Measurements from ENCODE around the gene AFG1L. TPM values are rescaled to one million over a fixed set of nuclear protein-coding genes. Genes with fewer than 3 reads are reported as not detected.

The AFG1L gene
- total RNA-seq, 1 experiment from 2014 or later = 7.9 TPM

DNA sequence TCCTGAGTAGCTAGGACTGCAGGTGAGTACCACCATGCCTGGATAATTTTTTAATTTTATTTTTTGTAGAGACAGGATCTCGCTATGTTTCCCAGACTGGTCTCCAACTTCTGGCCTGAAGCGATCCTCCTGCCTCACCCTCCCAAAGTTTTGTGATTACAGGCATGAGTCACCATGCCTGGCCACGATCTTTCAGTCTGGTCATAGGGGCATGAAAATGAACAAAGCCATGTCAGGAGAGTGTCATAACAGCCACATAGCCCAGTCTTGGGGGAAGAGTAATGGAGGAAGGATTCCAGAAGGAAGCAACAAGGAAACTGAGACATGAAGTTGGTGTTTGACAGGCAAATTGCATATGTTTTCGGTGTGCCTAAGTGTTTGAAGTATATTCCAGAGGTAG lies 17.0 kb upstream of the AFG1L start:
- H3K4me3 Mint-ChIP-seq = no peak overlapping the region
- ChIA-PET CTCF (no interaction called here), POLR2A (no interaction called here)
- no peak overlapping the region for H3K27ac Mint-ChIP-seq
- peaks cover 11% of the 10 kb centered on the region for H3K4me1 Mint-ChIP-seq
- no peaks in the 10 kb centered on the region for H3K9me3 Mint-ChIP-seq
- H3K36me3 Mint-ChIP-seq = no peaks in the 10 kb centered on the region
- DNase-seq (ENCODE audit: low spot score) (no peak), ATAC-seq (no peak)
- no peaks in the 10 kb centered on the region for H3K27me3 Mint-ChIP-seq (ENCODE audit: low read depth)
- TF ChIP-seq JAZF1 (CRISPR knock-in tag; IDR thresholded peaks at IDR 0.05) = no peak
- TF ChIP-seq, protein P1, sequence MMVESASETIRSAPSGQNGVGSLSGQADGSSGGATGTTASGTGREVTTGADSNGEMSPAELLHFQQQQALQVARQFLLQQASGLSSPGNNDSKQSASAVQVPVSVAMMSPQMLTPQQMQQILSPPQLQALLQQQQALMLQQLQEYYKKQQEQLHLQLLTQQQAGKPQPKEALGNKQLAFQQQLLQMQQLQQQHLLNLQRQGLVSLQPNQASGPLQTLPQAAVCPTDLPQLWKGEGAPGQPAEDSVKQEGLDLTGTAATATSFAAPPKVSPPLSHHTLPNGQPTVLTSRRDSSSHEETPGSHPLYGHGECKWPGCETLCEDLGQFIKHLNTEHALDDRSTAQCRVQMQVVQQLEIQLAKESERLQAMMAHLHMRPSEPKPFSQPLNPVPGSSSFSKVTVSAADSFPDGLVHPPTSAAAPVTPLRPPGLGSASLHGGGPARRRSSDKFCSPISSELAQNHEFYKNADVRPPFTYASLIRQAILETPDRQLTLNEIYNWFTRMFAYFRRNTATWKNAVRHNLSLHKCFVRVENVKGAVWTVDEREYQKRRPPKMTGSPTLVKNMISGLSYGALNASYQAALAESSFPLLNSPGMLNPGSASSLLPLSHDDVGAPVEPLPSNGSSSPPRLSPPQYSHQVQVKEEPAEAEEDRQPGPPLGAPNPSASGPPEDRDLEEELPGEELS (CRISPR knock-in tag; IDR thresholded peaks at IDR 0.05) = no peak
- TF ChIP-seq HMGA2 (CRISPR knock-in tag; IDR thresholded peaks at IDR 0.05) = no peak

DNA sequence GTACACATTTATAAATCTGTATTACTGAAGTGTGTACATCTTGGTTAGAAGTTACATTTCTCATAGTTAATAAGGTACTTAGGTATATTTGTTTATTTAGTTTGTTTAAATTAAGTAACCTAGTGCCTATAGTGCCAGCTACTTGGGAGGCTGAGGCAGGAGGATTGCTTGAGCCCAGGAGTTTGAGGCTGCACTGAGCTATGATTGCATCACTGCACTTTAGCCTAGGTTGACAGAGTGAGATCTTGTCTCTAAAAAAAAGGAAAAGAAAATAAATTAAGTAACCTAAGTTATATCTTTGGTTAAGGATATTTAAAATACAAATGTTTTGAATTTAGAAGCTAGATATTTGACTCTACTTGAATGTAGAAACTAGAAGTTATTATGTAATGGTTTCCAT lies 9.5 kb upstream of the AFG1L start:
- DNase-seq (ENCODE audit: low spot score) (no peak), ATAC-seq (no peak)
- Mint-ChIP-seq H3K27ac (no peak overlapping the region), H3K9me3 (no peaks in the 10 kb centered on the region), H3K4me3 (no peak overlapping the region), H3K4me1 (peaks cover 2% of the 10 kb centered on the region), H3K27me3 (ENCODE audit: low read depth) (no peaks in the 10 kb centered on the region; the same call in 1 of the 2 replicates), H3K36me3 (no peaks in the 10 kb centered on the region)
- TF ChIP-seq, protein P1 (CRISPR knock-in tag; IDR thresholded peaks at IDR 0.05) = no peak
- TF ChIP-seq, protein P2, sequence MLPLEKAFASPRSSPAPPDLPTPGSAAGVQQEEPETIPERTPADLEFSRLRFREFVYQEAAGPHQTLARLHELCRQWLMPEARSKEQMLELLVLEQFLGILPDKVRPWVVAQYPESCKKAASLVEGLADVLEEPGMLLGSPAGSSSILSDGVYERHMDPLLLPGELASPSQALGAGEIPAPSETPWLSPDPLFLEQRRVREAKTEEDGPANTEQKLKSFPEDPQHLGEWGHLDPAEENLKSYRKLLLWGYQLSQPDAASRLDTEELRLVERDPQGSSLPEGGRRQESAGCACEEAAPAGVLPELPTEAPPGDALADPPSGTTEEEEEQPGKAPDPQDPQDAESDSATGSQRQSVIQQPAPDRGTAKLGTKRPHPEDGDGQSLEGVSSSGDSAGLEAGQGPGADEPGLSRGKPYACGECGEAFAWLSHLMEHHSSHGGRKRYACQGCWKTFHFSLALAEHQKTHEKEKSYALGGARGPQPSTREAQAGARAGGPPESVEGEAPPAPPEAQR (CRISPR knock-in tag; IDR thresholded peaks at IDR 0.05) = no peak
- TF ChIP-seq ZNF423 (CRISPR knock-in tag; IDR thresholded peaks at IDR 0.05) (no peak), SMAD4 (CRISPR knock-in tag; IDR thresholded peaks at IDR 0.05) (no peak), HMGA2 (CRISPR knock-in tag; IDR thresholded peaks at IDR 0.05) (no peak), GABPB1 (CRISPR knock-in tag; IDR thresholded peaks at IDR 0.05) (no peak), TCF7 (CRISPR knock-in tag; IDR thresholded peaks at IDR 0.05; ENCODE audit: low read depth) (no peak), IRF2 (CRISPR knock-in tag; IDR thresholded peaks at IDR 0.05; ENCODE audit: borderline replicate concordance, low read depth) (no peak)
- TF ChIP-seq, protein P3, sequence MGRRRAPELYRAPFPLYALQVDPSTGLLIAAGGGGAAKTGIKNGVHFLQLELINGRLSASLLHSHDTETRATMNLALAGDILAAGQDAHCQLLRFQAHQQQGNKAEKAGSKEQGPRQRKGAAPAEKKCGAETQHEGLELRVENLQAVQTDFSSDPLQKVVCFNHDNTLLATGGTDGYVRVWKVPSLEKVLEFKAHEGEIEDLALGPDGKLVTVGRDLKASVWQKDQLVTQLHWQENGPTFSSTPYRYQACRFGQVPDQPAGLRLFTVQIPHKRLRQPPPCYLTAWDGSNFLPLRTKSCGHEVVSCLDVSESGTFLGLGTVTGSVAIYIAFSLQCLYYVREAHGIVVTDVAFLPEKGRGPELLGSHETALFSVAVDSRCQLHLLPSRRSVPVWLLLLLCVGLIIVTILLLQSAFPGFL (CRISPR knock-in tag; IDR thresholded peaks at IDR 0.05; ENCODE audit: borderline replicate concordance) = no peak
- CTCF ChIA-PET = no interaction called here
- POLR2A ChIA-PET = no interaction called here

DNA sequence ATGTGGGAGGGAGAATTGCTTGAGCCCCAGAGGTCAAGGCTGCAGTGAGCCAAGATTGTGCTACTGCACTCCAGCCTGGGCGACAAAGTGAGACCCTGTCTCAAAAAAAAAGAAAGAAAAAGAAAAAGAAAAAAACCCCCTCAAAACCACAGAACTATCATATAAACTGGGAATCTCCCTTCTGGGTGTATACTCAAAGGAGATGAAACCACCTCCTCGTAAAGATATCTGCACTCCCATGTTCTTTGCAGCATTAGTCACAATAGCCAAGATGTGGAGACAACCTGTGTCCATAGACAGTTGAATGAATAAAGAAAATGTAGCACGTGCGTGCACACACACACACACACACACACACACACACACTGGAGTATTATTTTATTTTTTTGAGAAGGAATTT lies 8.5 kb upstream of the AFG1L start:
- H3K9me3 Mint-ChIP-seq = no peaks in the 10 kb centered on the region
- CTCF ChIA-PET = no interaction called here
- TF ChIP-seq ELF4 (CRISPR knock-in tag; IDR thresholded peaks at IDR 0.05; ENCODE audit: low read depth) = no peak
- ATAC-seq (no peak), DNase-seq (ENCODE audit: low spot score) (no peak)
- no peak overlapping the region for H3K4me3 Mint-ChIP-seq
- no peak overlapping the region for H3K27ac Mint-ChIP-seq
- no peaks in the 10 kb centered on the region; the same call in 1 of the 2 replicates for H3K27me3 Mint-ChIP-seq (ENCODE audit: low read depth)
- H3K4me1 Mint-ChIP-seq = no peaks in the 10 kb centered on the region
- POLR2A ChIA-PET = no interaction called here
- H3K36me3 Mint-ChIP-seq = no peaks in the 10 kb centered on the region

DNA sequence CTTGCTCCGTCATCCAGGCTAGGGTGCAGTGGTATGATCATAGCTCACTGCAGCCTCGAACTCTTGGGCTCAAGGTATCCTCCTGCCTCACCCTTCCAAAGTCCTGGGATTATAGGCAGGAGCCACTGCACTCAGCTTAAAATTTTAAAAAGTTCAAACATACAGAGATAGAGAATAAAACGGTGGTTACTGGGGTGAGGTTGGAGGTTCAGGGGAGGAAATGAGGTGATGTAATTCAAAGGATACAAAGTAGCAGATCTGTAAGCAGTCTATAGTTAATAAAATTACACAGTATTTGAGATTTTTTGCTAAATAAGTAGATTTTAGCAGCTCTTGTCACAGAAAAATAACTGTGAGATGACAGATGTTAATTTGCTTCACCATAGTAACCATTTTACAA lies 7.5 kb upstream of the AFG1L start:
- Mint-ChIP-seq H3K36me3 (no peaks in the 10 kb centered on the region), H3K4me3 (no peak overlapping the region), H3K27me3 (ENCODE audit: low read depth) (no peaks in the 10 kb centered on the region; the same call in 1 of the 2 replicates), H3K27ac (no peak overlapping the region), H3K9me3 (no peaks in the 10 kb centered on the region), H3K4me1 (no peaks in the 10 kb centered on the region)
- CTCF ChIA-PET = no interaction called here
- POLR2A ChIA-PET = no interaction called here
- ATAC-seq (no peak), DNase-seq (ENCODE audit: low spot score) (no peak)
- TF ChIP-seq NR3C1 (CRISPR knock-in tag; conservative IDR thresholded peaks at IDR 0.05; ENCODE audit: low read depth) (no peak), ZNF317 (CRISPR knock-in tag; IDR thresholded peaks at IDR 0.05; ENCODE audit: borderline replicate concordance, low read depth) (no peak)
